GM23338 (cell line): ENCODE measurements around the gene GALNT11. TPM values are rescaled to one million over a fixed set of nuclear protein-coding genes. Genes with fewer than 3 reads are reported as not detected.

Source experiments
- ATAC-seq: fragments of 200-7000 bp; cut with Tn5 transposase; 3 replicates; pipeline ENCODE4 v1.9.1; 2020
- DNase-seq: peaks from one replicate; pipeline ENCODE4 v3.0.0-alpha.2; 2015; ENCODE audit warnings: low spot score
- H2AFZ ChIP-seq: fragments of 200-600 bp; sonication (generic); 2 replicates; pipeline ENCODE4 v1.8.0; 2016; ENCODE audit warnings: antibody characterized with exemption, mild to moderate bottlenecking, moderate library complexity
- H3F3A ChIP-seq: fragments of 200-600 bp; sonication (generic); replicated peaks from 2 replicates; pipeline ENCODE4 v1.8.0; 2017; ENCODE audit warnings: antibody characterized with exemption, mixed run types, low read depth
- H3K27ac ChIP-seq: fragments of 200-600 bp; sonication (generic); 2 replicates; pipeline ENCODE4 v1.6.1; 2016; ENCODE audit warnings: low read depth
- H3K27me3 ChIP-seq: fragments of 200-600 bp; sonication (generic); 2 replicates; pipeline ENCODE4 v1.8.0; 2016; ENCODE audit warnings: mild to moderate bottlenecking, mixed run types, moderate library complexity; ENCODE audit not compliant: insufficient read depth
- H3K36me3 ChIP-seq: fragments of 200-600 bp; sonication (generic); 2 replicates; pipeline ENCODE4 v1.8.0; 2016; ENCODE audit warnings: mild to moderate bottlenecking; ENCODE audit not compliant: insufficient read depth
- H3K4me1 ChIP-seq: fragments of 200-600 bp; sonication (generic); 2 replicates; pipeline ENCODE4 v1.8.0; 2016; ENCODE audit warnings: mild to moderate bottlenecking, moderate library complexity; ENCODE audit not compliant: insufficient read depth
- H3K4me2 ChIP-seq: fragments of 200-600 bp; sonication (generic); 2 replicates; pipeline ENCODE4 v1.7.1; 2017; ENCODE audit warnings: mixed run types
- H3K4me3 ChIP-seq: fragments of 200-600 bp; sonication (generic); 2 replicates; pipeline ENCODE4 v1.6.1; 2016; ENCODE audit warnings: mixed run types
- H3K79me2 ChIP-seq: fragments of 200-600 bp; sonication (generic); replicated peaks from 2 replicates; pipeline ENCODE4 v1.8.0; 2017; ENCODE audit warnings: mild to moderate bottlenecking; ENCODE audit not compliant: insufficient read depth
- H3K9me2 ChIP-seq: fragments of 200-600 bp; sonication (generic); 2 replicates; pipeline ENCODE4 v1.8.0; 2017; ENCODE audit not compliant: insufficient read depth
- H4K20me1 ChIP-seq: fragments of 200-600 bp; sonication (generic); replicated peaks from 2 replicates; pipeline ENCODE4 v1.8.0; 2017; ENCODE audit warnings: mild to moderate bottlenecking; ENCODE audit not compliant: insufficient read depth
- H3K27ac Mint-ChIP-seq: 2 replicates; pipeline ENCODE4 v1.8.0; 2020; ENCODE audit warnings: inconsistent platforms, mild to moderate bottlenecking, moderate library complexity, mixed read lengths
- H3K27me3 Mint-ChIP-seq: 3 replicates; pipeline ENCODE4 v1.8.0; 2022; ENCODE audit warnings: low read depth, mild to moderate bottlenecking, moderate library complexity, mixed read lengths, inconsistent platforms; ENCODE audit not compliant: insufficient read depth, poor library complexity
- H3K36me3 Mint-ChIP-seq: 3 replicates; pipeline ENCODE4 v1.8.0; 2021; ENCODE audit warnings: low read depth, mild to moderate bottlenecking, inconsistent platforms, moderate library complexity, mixed read lengths
- H3K4me1 Mint-ChIP-seq: 3 replicates; pipeline ENCODE4 v1.8.0; 2020; ENCODE audit warnings: mild to moderate bottlenecking, inconsistent platforms, mixed read lengths
- H3K4me3 Mint-ChIP-seq: 3 replicates; pipeline ENCODE4 v1.8.0; 2021; ENCODE audit warnings: moderate library complexity, mild to moderate bottlenecking, inconsistent platforms, mixed read lengths
- H3K9me3 Mint-ChIP-seq: 3 replicates; pipeline ENCODE4 v1.8.0; 2020; ENCODE audit warnings: moderate library complexity, mild to moderate bottlenecking, inconsistent platforms, mixed read lengths
- CREB1 ChIP-seq: fragments of 250-450 bp; sonication (Bioruptor Pico); IDR thresholded peaks from 2 replicates; pipeline ENCODE4 v1.5.0; 2020; ENCODE audit warnings: low read depth, mild to moderate bottlenecking, moderate library complexity
- EZH2phosphoT487 ChIP-seq: fragments of 200-600 bp; sonication (generic); IDR thresholded peaks from one replicate; pipeline ENCODE4 v1.8.1; 2018; ENCODE audit warnings: antibody characterized with exemption; ENCODE audit not compliant: unreplicated experiment
- NANOG ChIP-seq: IDR thresholded peaks from 2 replicates; pipeline ENCODE4 v1.6.1; 2016; ENCODE audit warnings: antibody characterized with exemption, borderline replicate concordance
- POLR2AphosphoS5 ChIP-seq: IDR thresholded peaks from 2 replicates; pipeline ENCODE4 v1.6.1; 2016; ENCODE audit warnings: antibody characterized with exemption, low read depth
- STAT1 ChIP-seq: IDR thresholded peaks from one replicate; pipeline ENCODE4 v1.6.1; 2016; ENCODE audit warnings: antibody characterized with exemption; ENCODE audit not compliant: unreplicated experiment
- ZNF114 ChIP-seq: fragments of 250-450 bp; sonication (Bioruptor Pico); IDR thresholded peaks from 2 replicates; pipeline ENCODE4 v1.5.0; 2020; ENCODE audit warnings: mild to moderate bottlenecking, moderate library complexity
- polyA plus RNA-seq: library from polyadenylated mRNA; unstranded; fragments of >200 nt; fragmentation: Nextera tagmentation; extraction: Ambion mirVana; gene quantifications from 2 replicates; pipeline ENCODE4 v1.2.1, GENCODE V29; 2016
- total RNA-seq: library from RNA; depleted of rRNA; stranded (reverse); fragments of >200 nt; shearing (Covaris generic); gene quantifications from 2 replicates; pipeline ENCODE4 v1.2.3, GENCODE V29; 2014
- TF ChIP-seq, protein P1 (sequence below): IDR thresholded peaks from one replicate; pipeline ENCODE4 v1.6.1; 2018; ENCODE audit warnings: antibody characterized with exemption; ENCODE audit not compliant: unreplicated experiment

GALNT11 gene
- total and polyA plus RNA-seq, 2 experiments from 2014 or later, result 16.1 to 33.6 TPM

DNA sequence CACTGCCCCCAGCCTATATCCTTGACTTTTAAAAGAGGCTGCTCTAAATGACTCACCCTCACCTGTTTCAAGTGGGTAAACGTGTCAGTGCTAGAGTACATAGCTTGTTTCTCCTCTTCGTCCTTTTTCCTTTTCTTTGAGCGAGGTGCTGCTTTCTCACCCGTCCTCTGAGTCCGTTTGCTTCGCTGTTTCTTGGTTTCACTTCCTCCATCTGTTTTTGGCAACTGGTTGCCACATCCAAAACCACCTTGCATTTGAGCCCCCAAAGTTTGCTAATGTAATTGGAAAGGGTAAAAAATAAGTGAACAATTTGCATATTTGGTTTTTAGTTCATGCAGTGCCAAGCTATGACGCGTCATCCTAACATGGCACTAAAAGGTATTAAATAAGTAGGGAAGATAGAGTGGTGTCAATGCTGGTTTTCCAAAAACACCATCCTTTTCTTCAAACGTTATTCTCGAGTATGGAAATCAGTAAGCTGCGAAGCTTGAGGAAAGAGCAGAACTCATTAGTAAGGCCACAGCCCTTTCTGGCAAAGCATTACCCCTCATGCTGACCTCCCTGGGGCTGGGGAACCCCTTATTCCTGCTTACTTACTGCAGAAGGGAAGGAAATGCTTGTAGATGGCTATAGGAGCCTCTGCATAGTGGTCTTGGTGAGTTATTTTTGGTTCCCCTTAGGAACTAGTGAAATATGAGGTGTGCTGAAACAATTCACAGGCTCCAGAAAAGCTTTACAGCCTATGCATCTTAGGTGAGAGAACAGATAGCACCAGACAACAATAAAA, 133.5 kb downstream of the GALNT11 start:
- Histone ChIP-seq H3F3A (no peaks in the 10 kb centered on the region), H3K36me3 (peaks cover 12% of the 10 kb centered on the region; the same call in 1 of the 2 replicates), H3K9me2 (no peaks in the 10 kb centered on the region), H3K4me1 (no peaks in the 10 kb centered on the region), H3K4me2 (no peak overlapping the region), H3K27me3 (no peaks in the 10 kb centered on the region), H3K79me2 (no peaks in the 10 kb centered on the region), H3K4me3 (no peak overlapping the region), H3K27ac (peak overlapping the region; percentile 23; the same call in 1 of the 2 replicates), H2AFZ (no peak overlapping the region), H4K20me1 (no peaks in the 10 kb centered on the region; the same call in 1 of the 2 replicates)
- H3K4me3 Mint-ChIP-seq, result no peak overlapping the region
- TF ChIP-seq POLR2AphosphoS5, result no peak
- peaks cover 29% of the 10 kb centered on the region for H3K36me3 Mint-ChIP-seq
- ATAC-seq (no peak), DNase-seq (no peak)
- no peaks in the 10 kb centered on the region for H3K27me3 Mint-ChIP-seq
- no peak overlapping the region for H3K27ac Mint-ChIP-seq
- no peaks in the 10 kb centered on the region for H3K4me1 Mint-ChIP-seq
- no peaks in the 10 kb centered on the region for H3K9me3 Mint-ChIP-seq

DNA sequence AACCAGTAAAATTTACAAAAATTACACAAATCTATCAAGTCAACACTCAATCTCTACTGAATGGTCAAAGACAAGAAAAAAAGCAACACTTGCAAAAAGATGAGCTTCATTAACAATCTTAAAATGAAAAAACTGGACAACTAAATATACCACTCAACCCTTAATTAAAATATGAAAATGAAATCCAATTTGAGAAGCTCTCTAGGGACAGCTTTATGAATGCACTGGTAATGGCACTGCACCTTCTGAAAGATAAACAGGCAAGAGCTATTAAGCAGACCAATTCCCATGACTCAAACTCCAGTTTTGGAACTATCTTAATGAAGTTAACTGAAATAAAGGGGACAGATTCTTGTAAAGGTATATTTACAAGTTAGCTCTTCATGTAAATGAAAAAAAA, 135.7 kb downstream of the GALNT11 start:
- Histone ChIP-seq H3K36me3 (no peaks in the 10 kb centered on the region; the same call in 1 of the 2 replicates), H2AFZ (no peak overlapping the region), H4K20me1 (no peaks in the 10 kb centered on the region), H3F3A (no peaks in the 10 kb centered on the region), H3K27ac (no peak overlapping the region), H3K4me3 (no peak overlapping the region), H3K79me2 (no peaks in the 10 kb centered on the region), H3K4me2 (no peak overlapping the region), H3K27me3 (no peaks in the 10 kb centered on the region), H3K4me1 (no peaks in the 10 kb centered on the region), H3K9me2 (no peaks in the 10 kb centered on the region)
- no peaks in the 10 kb centered on the region for H3K9me3 Mint-ChIP-seq
- ATAC-seq (no peak), DNase-seq (no peak)
- no peak overlapping the region for H3K27ac Mint-ChIP-seq
- peaks cover 29% of the 10 kb centered on the region for H3K36me3 Mint-ChIP-seq
- H3K27me3 Mint-ChIP-seq, result no peaks in the 10 kb centered on the region
- TF ChIP-seq ZNF114 (no peak), STAT1 (no peak), CREB1 (CRISPR knock-in tag) (no peak), POLR2AphosphoS5 (no peak)
- no peak overlapping the region for H3K4me3 Mint-ChIP-seq
- no peaks in the 10 kb centered on the region for H3K4me1 Mint-ChIP-seq

DNA sequence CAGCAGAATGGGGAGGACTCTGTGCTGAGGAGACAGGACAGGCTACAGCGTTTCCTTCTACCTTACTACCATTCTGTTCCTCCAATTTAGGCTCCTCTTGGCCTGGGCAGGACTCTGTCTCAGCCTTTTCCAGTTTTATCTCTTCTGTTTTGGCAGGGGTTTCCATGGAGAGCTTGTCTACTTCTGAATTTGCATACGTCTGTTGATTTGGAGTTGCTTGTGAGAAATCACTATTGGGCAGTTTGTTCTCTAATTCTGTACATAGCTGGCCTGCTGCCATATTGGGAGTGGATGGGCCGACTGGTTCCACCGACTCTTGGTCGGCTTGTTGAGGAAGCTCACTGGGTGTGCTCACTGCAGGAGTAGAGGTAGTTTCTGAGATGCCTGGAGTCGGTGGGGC, 136.8 kb downstream of the GALNT11 start:
- Histone ChIP-seq H3K27me3 (no peaks in the 10 kb centered on the region), H3K36me3 (peaks cover 6% of the 10 kb centered on the region), H2AFZ (no peak overlapping the region), H3K27ac (no peak overlapping the region), H3K4me3 (no peak overlapping the region), H4K20me1 (no peaks in the 10 kb centered on the region), H3K4me1 (no peaks in the 10 kb centered on the region), H3K4me2 (no peak overlapping the region), H3K9me2 (no peaks in the 10 kb centered on the region), H3F3A (no peaks in the 10 kb centered on the region), H3K79me2 (no peaks in the 10 kb centered on the region)
- no peaks in the 10 kb centered on the region for H3K4me1 Mint-ChIP-seq
- no peaks in the 10 kb centered on the region for H3K27me3 Mint-ChIP-seq
- ATAC-seq, result no peak
- no peak overlapping the region for H3K27ac Mint-ChIP-seq
- H3K9me3 Mint-ChIP-seq, result no peaks in the 10 kb centered on the region
- H3K36me3 Mint-ChIP-seq, result peaks cover 31% of the 10 kb centered on the region
- H3K4me3 Mint-ChIP-seq, result no peak overlapping the region
- no peak for DNase-seq
- TF ChIP-seq ZNF114 (no peak), NANOG (no peak), CREB1 (CRISPR knock-in tag) (no peak), POLR2AphosphoS5 (no peak), EZH2phosphoT487 (no peak)
- TF ChIP-seq, protein P1, sequence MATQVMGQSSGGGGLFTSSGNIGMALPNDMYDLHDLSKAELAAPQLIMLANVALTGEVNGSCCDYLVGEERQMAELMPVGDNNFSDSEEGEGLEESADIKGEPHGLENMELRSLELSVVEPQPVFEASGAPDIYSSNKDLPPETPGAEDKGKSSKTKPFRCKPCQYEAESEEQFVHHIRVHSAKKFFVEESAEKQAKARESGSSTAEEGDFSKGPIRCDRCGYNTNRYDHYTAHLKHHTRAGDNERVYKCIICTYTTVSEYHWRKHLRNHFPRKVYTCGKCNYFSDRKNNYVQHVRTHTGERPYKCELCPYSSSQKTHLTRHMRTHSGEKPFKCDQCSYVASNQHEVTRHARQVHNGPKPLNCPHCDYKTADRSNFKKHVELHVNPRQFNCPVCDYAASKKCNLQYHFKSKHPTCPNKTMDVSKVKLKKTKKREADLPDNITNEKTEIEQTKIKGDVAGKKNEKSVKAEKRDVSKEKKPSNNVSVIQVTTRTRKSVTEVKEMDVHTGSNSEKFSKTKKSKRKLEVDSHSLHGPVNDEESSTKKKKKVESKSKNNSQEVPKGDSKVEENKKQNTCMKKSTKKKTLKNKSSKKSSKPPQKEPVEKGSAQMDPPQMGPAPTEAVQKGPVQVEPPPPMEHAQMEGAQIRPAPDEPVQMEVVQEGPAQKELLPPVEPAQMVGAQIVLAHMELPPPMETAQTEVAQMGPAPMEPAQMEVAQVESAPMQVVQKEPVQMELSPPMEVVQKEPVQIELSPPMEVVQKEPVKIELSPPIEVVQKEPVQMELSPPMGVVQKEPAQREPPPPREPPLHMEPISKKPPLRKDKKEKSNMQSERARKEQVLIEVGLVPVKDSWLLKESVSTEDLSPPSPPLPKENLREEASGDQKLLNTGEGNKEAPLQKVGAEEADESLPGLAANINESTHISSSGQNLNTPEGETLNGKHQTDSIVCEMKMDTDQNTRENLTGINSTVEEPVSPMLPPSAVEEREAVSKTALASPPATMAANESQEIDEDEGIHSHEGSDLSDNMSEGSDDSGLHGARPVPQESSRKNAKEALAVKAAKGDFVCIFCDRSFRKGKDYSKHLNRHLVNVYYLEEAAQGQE, result no peak
